ENCODE results near the gene POLD4.

The POLD4 gene

GRCh38 chr11:67387518-67387917 is 34.2 kb upstream of the POLD4 start:
- DNase-seq = no peak

- no peak for DNase-seq
These were observed 33.7 kb upstream of the POLD4 start for GRCh38 chr11:67387069-67387468.

GRCh38 chr11:67384851-67385366 is 31.6 kb upstream of the POLD4 start:
- DNase-seq = peak; percentile 41

GRCh38 chr11:67382276-67383136 is 29.2 kb upstream of the POLD4 start:
- DNase-seq = peak; percentile 86

GRCh38 chr11:67381244-67381972 is 28.1 kb upstream of the POLD4 start:
- DNase-seq = no peak

GRCh38 chr11:67379061-67380058 is 26.0 kb upstream of the POLD4 start:
- DNase-seq = no peak

GRCh38 chr11:67378544-67378943 is 25.2 kb upstream of the POLD4 start:
- DNase-seq = no peak

- DNase-seq = peak; percentile 48
These were observed 23.8 kb upstream of the POLD4 start for GRCh38 chr11:67376873-67377808.

GRCh38 chr11:67376063-67376820 is 22.9 kb upstream of the POLD4 start:
- no peak for DNase-seq

GRCh38 chr11:67375320-67376055 is 22.1 kb upstream of the POLD4 start:
- no peak for DNase-seq

- peak; percentile 33 for DNase-seq
These were observed 21.4 kb upstream of the POLD4 start for GRCh38 chr11:67374571-67375281.

GRCh38 chr11:67373648-67374570 is 20.6 kb upstream of the POLD4 start:
- peak; percentile 84 for DNase-seq

- DNase-seq = peak; percentile 83
These were observed 19.8 kb upstream of the POLD4 start, which contains the start of gene CLCF1 for GRCh38 chr11:67372993-67373647. Gene CLCF1 (minus strand): TSS chr11:67373598. CDS start chr11:67373539, 59 bp downstream.

- DNase-seq = peak; percentile 66
These were observed 19.1 kb upstream of the POLD4 start for GRCh38 chr11:67372321-67372992.

GRCh38 chr11:67371911-67372320 is 18.6 kb upstream of the POLD4 start:
- peak; percentile 59 for DNase-seq

GRCh38 chr11:67371189-67371910 is 18.0 kb upstream of the POLD4 start:
- DNase-seq = peak; percentile 60

Data from DMS53 (cell line).